ENCODE results near the gene CAPN14. TPM values are rescaled to one million over a fixed set of nuclear protein-coding genes. Genes with fewer than 3 reads are reported as not detected.

The CAPN14 gene
- total RNA-seq, 1 donor from 2014 or later = 0.14 TPM

DNA sequence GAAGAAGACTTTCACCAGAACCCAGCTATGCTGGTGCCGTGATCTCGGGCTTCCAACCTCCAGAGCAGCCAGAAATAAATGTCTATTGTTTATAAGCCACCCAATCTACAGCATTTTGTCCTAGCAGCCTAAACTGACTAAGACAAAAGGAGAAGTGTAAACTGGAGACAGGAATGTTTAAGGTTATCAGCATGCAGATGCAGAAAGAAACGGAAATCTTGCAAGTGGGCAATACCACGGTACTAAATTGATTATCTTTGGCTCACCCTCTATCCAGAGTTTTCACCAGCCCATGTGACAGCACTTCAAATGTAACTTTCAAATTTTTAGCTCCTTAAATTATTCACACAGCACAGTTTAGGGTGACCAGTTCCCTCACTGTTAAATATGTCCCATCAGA lies 5.7 kb upstream of the CAPN14 start:
- DNase-seq (ENCODE audit: low read depth) (no peak), FAIRE-seq (no peak)
- H3K36me3 ChIP-seq (ENCODE audit: insufficient read depth, low read length) = no peaks in the 10 kb centered on the region
- no peak overlapping the region for H2AFZ ChIP-seq (ENCODE audit: low read depth, low read length)
- no peak overlapping the region for H3K27ac Mint-ChIP-seq (ENCODE audit: unreplicated experiment)
- H3K4me3 Mint-ChIP-seq (ENCODE audit: unreplicated experiment) = no peak overlapping the region
- no peaks in the 10 kb centered on the region for H3K36me3 Mint-ChIP-seq (ENCODE audit: low read depth, unreplicated experiment)
- no peaks in the 10 kb centered on the region for H3K79me2 ChIP-seq (ENCODE audit: insufficient read depth, low read length)
- no peaks in the 10 kb centered on the region for H3K4me1 ChIP-seq (ENCODE audit: insufficient read depth, low read length)
- no peaks in the 10 kb centered on the region for H3K9me3 ChIP-seq (ENCODE audit: insufficient read depth, low read depth, low read length)
- no peak overlapping the region for H3K9ac ChIP-seq (ENCODE audit: low read length)
- no peaks in the 10 kb centered on the region for H3K9me3 Mint-ChIP-seq (ENCODE audit: unreplicated experiment)
- no peak overlapping the region for H3K27ac ChIP-seq (ENCODE audit: low read depth, low read length)
- no peaks in the 10 kb centered on the region for H3K4me1 Mint-ChIP-seq (ENCODE audit: low read depth, unreplicated experiment)
- H3K4me3 ChIP-seq (ENCODE audit: insufficient read depth, low read depth, low read length) = no peak overlapping the region
- H3K27me3 Mint-ChIP-seq (ENCODE audit: low read depth, unreplicated experiment) = peaks cover 19% of the 10 kb centered on the region
- no peaks in the 10 kb centered on the region for H4K20me1 ChIP-seq (ENCODE audit: insufficient read depth, low read length)
- no peak overlapping the region for H3K4me2 ChIP-seq (ENCODE audit: low read length)
- H3K27me3 ChIP-seq (ENCODE audit: insufficient read depth, low read length) = peaks cover 32% of the 10 kb centered on the region
- TF ChIP-seq, protein P1, sequence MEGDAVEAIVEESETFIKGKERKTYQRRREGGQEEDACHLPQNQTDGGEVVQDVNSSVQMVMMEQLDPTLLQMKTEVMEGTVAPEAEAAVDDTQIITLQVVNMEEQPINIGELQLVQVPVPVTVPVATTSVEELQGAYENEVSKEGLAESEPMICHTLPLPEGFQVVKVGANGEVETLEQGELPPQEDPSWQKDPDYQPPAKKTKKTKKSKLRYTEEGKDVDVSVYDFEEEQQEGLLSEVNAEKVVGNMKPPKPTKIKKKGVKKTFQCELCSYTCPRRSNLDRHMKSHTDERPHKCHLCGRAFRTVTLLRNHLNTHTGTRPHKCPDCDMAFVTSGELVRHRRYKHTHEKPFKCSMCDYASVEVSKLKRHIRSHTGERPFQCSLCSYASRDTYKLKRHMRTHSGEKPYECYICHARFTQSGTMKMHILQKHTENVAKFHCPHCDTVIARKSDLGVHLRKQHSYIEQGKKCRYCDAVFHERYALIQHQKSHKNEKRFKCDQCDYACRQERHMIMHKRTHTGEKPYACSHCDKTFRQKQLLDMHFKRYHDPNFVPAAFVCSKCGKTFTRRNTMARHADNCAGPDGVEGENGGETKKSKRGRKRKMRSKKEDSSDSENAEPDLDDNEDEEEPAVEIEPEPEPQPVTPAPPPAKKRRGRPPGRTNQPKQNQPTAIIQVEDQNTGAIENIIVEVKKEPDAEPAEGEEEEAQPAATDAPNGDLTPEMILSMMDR (IDR thresholded peaks at IDR 0.05; ENCODE audit: insufficient read depth, low read depth, low read length) = no peak
- TF ChIP-seq EZH2 (IDR thresholded peaks at IDR 0.05; ENCODE audit: insufficient read depth, low read length) = no peak

DNA sequence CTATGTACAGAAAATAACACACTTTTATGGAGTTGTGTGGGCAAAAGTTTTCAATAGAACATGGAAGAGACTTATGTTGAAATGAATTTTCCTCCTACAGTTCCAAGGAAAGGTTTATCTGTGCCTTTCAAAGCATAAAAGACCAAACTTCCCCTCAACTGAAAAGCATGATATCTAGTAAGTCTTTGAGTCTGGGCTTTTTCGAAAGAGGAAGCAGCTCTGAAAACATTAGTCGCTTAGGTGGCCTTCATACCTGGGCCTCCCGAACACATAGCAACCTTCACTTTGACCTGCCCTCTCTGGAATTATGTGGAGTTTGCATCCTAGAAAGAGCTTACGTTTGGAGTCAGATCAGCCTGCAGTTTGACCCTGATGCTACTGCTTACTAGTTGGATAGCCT lies 4.8 kb upstream of the CAPN14 start:
- Histone ChIP-seq H3K27ac (ENCODE audit: low read depth, low read length) (no peak overlapping the region), H3K79me2 (ENCODE audit: insufficient read depth, low read length) (no peaks in the 10 kb centered on the region), H3K9me3 (ENCODE audit: insufficient read depth, low read depth, low read length) (no peaks in the 10 kb centered on the region), H2AFZ (ENCODE audit: low read depth, low read length) (no peak overlapping the region), H3K36me3 (ENCODE audit: insufficient read depth, low read length) (no peaks in the 10 kb centered on the region), H3K4me3 (ENCODE audit: insufficient read depth, low read depth, low read length) (no peak overlapping the region), H3K9ac (ENCODE audit: low read length) (no peak overlapping the region), H3K4me2 (ENCODE audit: low read length) (no peak overlapping the region), H3K4me1 (ENCODE audit: insufficient read depth, low read length) (no peaks in the 10 kb centered on the region), H3K27me3 (ENCODE audit: insufficient read depth, low read length) (peaks cover 32% of the 10 kb centered on the region), H4K20me1 (ENCODE audit: insufficient read depth, low read length) (no peaks in the 10 kb centered on the region)
- Mint-ChIP-seq H3K27ac (ENCODE audit: unreplicated experiment) (no peak overlapping the region), H3K4me3 (ENCODE audit: unreplicated experiment) (no peak overlapping the region), H3K9me3 (ENCODE audit: unreplicated experiment) (no peaks in the 10 kb centered on the region), H3K4me1 (ENCODE audit: low read depth, unreplicated experiment) (peaks cover 6% of the 10 kb centered on the region), H3K36me3 (ENCODE audit: low read depth, unreplicated experiment) (no peaks in the 10 kb centered on the region), H3K27me3 (ENCODE audit: low read depth, unreplicated experiment) (peaks cover 19% of the 10 kb centered on the region)
- TF ChIP-seq, protein P1 (IDR thresholded peaks at IDR 0.05; ENCODE audit: insufficient read depth, low read depth, low read length) = no peak
- TF ChIP-seq EZH2 (IDR thresholded peaks at IDR 0.05; ENCODE audit: insufficient read depth, low read length) = no peak
- no peak for DNase-seq (ENCODE audit: low read depth)
- no peak for FAIRE-seq

GRCh38 chr2:31221544-31221943 lies 4.2 kb upstream of the CAPN14 start:
- no peaks in the 10 kb centered on the region for H3K9me3 Mint-ChIP-seq (ENCODE audit: unreplicated experiment)
- no peak for TF ChIP-seq EZH2 (IDR thresholded peaks at IDR 0.05; ENCODE audit: insufficient read depth, low read length)
- TF ChIP-seq, protein P1 (IDR thresholded peaks at IDR 0.05; ENCODE audit: insufficient read depth, low read depth, low read length) = no peak
- Histone ChIP-seq H3K9ac (ENCODE audit: low read length) (no peak overlapping the region), H3K79me2 (ENCODE audit: insufficient read depth, low read length) (no peaks in the 10 kb centered on the region), H3K4me3 (ENCODE audit: insufficient read depth, low read depth, low read length) (no peak overlapping the region), H3K36me3 (ENCODE audit: insufficient read depth, low read length) (no peaks in the 10 kb centered on the region), H3K9me3 (ENCODE audit: insufficient read depth, low read depth, low read length) (no peaks in the 10 kb centered on the region), H3K4me1 (ENCODE audit: insufficient read depth, low read length) (no peaks in the 10 kb centered on the region), H3K27me3 (ENCODE audit: insufficient read depth, low read length) (peaks cover 28% of the 10 kb centered on the region), H3K4me2 (ENCODE audit: low read length) (no peak overlapping the region), H4K20me1 (ENCODE audit: insufficient read depth, low read length) (no peaks in the 10 kb centered on the region), H3K27ac (ENCODE audit: low read depth, low read length) (no peak overlapping the region), H2AFZ (ENCODE audit: low read depth, low read length) (no peak overlapping the region)
- no peak overlapping the region for H3K4me3 Mint-ChIP-seq (ENCODE audit: unreplicated experiment)
- FAIRE-seq = no peak
- no peak for DNase-seq (ENCODE audit: low read depth)
- H3K4me1 Mint-ChIP-seq (ENCODE audit: low read depth, unreplicated experiment) = peaks cover 6% of the 10 kb centered on the region
- no peak overlapping the region for H3K27ac Mint-ChIP-seq (ENCODE audit: unreplicated experiment)
- peaks cover 17% of the 10 kb centered on the region for H3K27me3 Mint-ChIP-seq (ENCODE audit: low read depth, unreplicated experiment)
- H3K36me3 Mint-ChIP-seq (ENCODE audit: low read depth, unreplicated experiment) = no peaks in the 10 kb centered on the region

Data from astrocyte (in vitro differentiated cells and primary cell).